Tibial artery (tissue), 4 donors: ENCODE results near the gene TBCD.

Experiments
- DNase-seq, 2 donors: peaks; one replicate each; pipeline ENCODE4 v3.0.0-alpha.2; 2019
- H3K27ac ChIP-seq, 2 donors: fragments of 200-600 bp; sonication (generic) in 1 of 2; 1 replicate in 1 of 2; 2 replicates in 1 of 2; pipeline ENCODE4 v1.5.1; 2018 to 2019; ENCODE audit warnings: mild to moderate bottlenecking in 1 of 2
- H3K27me3 ChIP-seq, 2 donors: fragments of 200-600 bp; sonication (generic) in 1 of 2; one replicate each; pipeline versions ENCODE4 v1.5.1 to v1.6.0; 2016 to 2019
- H3K36me3 ChIP-seq, 3 donors: fragments of 200-600 bp; sonication (generic) in 2 of 3; one replicate each; pipeline ENCODE4 v1.5.1; 2016 to 2019; ENCODE audit warnings: mild to moderate bottlenecking in 2 of 3
- H3K4me1 ChIP-seq, 4 donors: fragments of 200-600 bp; sonication (generic) in 2 of 4; 1 replicate in 3 of 4; 2 replicates in 1 of 4; pipeline ENCODE4 v1.5.1; 2016 to 2019
- H3K4me3 ChIP-seq, 2 donors: fragments of 200-600 bp; sonication (generic) in 1 of 2; 1 replicate in 1 of 2; 2 replicates in 1 of 2; pipeline ENCODE4 v1.5.1; 2018 to 2019; ENCODE audit warnings: mild to moderate bottlenecking in 2 of 2
- H3K9me3 ChIP-seq, 3 donors: fragments of 200-600 bp; sonication (generic) in 1 of 3; one replicate each; pipeline ENCODE4 v1.5.1; 2016 to 2019
- intact Hi-C: fragments of 100-400 bp; cut with DNase I; formaldehyde crosslinking; loops from one replicate; pipeline ENCODE4 v1.15.0; 2023; ENCODE audit warnings: low total_unique reads
- TF ChIP-seq, protein P1 (sequence below), 2 experiments: fragments of 200-600 bp in 1 of 2; fragments of 450-650 bp in 1 of 2; IDR thresholded peaks; one replicate each; pipeline ENCODE4 v1.5.1; 2017 to 2019; ENCODE audit warnings: antibody characterized with exemption in 2 of 2, mild to moderate bottlenecking in 1 of 2, moderate library complexity in 1 of 2

TBCD gene

DNA sequence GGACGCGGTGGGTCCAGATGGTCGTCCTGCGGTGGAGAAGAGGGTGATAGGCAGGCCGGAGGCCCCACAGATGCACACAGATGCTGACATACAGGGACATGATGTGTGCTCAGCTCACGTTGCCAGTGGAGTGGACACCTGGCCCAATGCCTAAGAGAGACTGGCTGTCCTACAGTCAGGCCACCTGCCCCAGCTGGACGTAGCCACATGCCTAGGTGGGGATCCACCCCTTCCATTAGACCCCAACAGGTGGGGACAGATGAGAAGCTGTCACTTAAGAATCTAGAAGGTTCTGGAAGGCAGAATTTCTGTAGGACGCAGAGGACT is 205.6 kb downstream of the TBCD start:
- intact Hi-C loops, result no loop called here
- H3K9me3 ChIP-seq, result peaks cover 0 to 20% (median 0%) of the 10 kb centered on the region in 3 donors
- no peak for DNase-seq
- peaks cover 0 to 6% (median 0%) of the 10 kb centered on the region in 3 donors for H3K36me3 ChIP-seq
- no peaks in the 10 kb centered on the region for H3K4me1 ChIP-seq
- TF ChIP-seq, protein P1, sequence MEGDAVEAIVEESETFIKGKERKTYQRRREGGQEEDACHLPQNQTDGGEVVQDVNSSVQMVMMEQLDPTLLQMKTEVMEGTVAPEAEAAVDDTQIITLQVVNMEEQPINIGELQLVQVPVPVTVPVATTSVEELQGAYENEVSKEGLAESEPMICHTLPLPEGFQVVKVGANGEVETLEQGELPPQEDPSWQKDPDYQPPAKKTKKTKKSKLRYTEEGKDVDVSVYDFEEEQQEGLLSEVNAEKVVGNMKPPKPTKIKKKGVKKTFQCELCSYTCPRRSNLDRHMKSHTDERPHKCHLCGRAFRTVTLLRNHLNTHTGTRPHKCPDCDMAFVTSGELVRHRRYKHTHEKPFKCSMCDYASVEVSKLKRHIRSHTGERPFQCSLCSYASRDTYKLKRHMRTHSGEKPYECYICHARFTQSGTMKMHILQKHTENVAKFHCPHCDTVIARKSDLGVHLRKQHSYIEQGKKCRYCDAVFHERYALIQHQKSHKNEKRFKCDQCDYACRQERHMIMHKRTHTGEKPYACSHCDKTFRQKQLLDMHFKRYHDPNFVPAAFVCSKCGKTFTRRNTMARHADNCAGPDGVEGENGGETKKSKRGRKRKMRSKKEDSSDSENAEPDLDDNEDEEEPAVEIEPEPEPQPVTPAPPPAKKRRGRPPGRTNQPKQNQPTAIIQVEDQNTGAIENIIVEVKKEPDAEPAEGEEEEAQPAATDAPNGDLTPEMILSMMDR (IDR thresholded peaks at IDR 0.05), result no peak
- H3K27me3 ChIP-seq, result no peaks in the 10 kb centered on the region
- no peak overlapping the region for H3K4me3 ChIP-seq
- no peak overlapping the region for H3K27ac ChIP-seq

DNA sequence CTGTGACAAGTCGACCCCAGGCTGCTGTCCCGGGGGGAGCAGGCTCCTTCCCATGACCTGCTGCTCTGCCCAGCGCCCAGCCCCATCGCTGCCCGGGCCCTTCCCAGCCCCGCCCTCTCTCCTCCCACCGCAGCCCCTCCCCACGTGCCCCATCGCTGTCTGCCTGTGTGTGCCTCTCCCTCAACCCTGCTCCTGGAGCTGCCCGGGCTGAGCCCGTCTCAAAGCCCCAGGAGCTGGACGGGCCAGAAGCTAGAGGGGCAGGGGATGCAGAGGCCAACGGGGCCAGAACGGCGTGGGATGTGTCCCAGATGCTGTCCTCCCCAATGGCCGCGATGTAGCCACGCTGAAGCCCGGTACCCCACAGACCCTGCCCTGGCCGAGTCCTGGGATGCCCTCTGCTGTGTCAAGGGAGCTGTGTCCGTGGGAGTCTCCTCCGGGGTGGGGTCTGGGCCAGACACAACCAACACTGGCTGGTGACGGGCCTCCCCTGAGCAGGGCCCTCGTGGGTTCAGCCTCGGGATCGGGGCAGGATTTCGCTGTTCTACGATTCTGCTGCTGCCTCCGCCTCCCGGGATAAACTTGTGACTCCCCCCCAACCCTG is 206.2 kb downstream of the TBCD start:
- intact Hi-C loops, result no loop called here
- no peak for DNase-seq
- H3K27ac ChIP-seq, result no peak overlapping the region
- no peak overlapping the region for H3K4me3 ChIP-seq
- H3K27me3 ChIP-seq, result no peaks in the 10 kb centered on the region
- H3K4me1 ChIP-seq, result peaks cover 0 to 4% (median 3%) of the 10 kb centered on the region in 4 donors
- peaks cover 0 to 15% (median 0%) of the 10 kb centered on the region in 3 donors for H3K9me3 ChIP-seq
- H3K36me3 ChIP-seq, result peaks cover 0 to 6% (median 0%) of the 10 kb centered on the region in 3 donors
- TF ChIP-seq, protein P1 (IDR thresholded peaks at IDR 0.05), result no peak

GRCh38 chr17:82959242-82959930 is 207.5 kb downstream of the TBCD start:
- no peaks in the 10 kb centered on the region for H3K27me3 ChIP-seq
- no peak overlapping the region for H3K4me3 ChIP-seq
- DNase-seq, result peak in 1 of 2 donors; percentile 48
- H3K36me3 ChIP-seq, result peaks cover 0 to 6% (median 0%) of the 10 kb centered on the region in 3 donors
- TF ChIP-seq, protein P1 (IDR thresholded peaks at IDR 0.05), result no peak
- H3K27ac ChIP-seq, result no peak overlapping the region
- intact Hi-C loops, result no loop called here
- H3K9me3 ChIP-seq, result peaks cover 0 to 2% (median 0%) of the 10 kb centered on the region in 3 donors
- H3K4me1 ChIP-seq, result peaks cover 0 to 11% (median 9%) of the 10 kb centered on the region in 4 donors

- peak in 1 of 2 donors; percentile 63 for DNase-seq
- H3K36me3 ChIP-seq, result peaks cover 0 to 6% (median 0%) of the 10 kb centered on the region in 3 donors
- H3K9me3 ChIP-seq, result no peaks in the 10 kb centered on the region
- intact Hi-C loops, result loop anchor here (5.0 to 10.0 kb wide), 2 partner anchors 85 to 178 kb away; no protein-coding TSS in a partner anchor
- H3K4me1 ChIP-seq, result peaks cover 0 to 11% (median 9%) of the 10 kb centered on the region in 4 donors
- no peaks in the 10 kb centered on the region for H3K27me3 ChIP-seq
- no peak overlapping the region for H3K4me3 ChIP-seq
- TF ChIP-seq, protein P1 (IDR thresholded peaks at IDR 0.05), result no peak
- no peak overlapping the region for H3K27ac ChIP-seq
Measured at GRCh38 chr17:82959990-82960418, 208.1 kb downstream of the TBCD start.

DNA sequence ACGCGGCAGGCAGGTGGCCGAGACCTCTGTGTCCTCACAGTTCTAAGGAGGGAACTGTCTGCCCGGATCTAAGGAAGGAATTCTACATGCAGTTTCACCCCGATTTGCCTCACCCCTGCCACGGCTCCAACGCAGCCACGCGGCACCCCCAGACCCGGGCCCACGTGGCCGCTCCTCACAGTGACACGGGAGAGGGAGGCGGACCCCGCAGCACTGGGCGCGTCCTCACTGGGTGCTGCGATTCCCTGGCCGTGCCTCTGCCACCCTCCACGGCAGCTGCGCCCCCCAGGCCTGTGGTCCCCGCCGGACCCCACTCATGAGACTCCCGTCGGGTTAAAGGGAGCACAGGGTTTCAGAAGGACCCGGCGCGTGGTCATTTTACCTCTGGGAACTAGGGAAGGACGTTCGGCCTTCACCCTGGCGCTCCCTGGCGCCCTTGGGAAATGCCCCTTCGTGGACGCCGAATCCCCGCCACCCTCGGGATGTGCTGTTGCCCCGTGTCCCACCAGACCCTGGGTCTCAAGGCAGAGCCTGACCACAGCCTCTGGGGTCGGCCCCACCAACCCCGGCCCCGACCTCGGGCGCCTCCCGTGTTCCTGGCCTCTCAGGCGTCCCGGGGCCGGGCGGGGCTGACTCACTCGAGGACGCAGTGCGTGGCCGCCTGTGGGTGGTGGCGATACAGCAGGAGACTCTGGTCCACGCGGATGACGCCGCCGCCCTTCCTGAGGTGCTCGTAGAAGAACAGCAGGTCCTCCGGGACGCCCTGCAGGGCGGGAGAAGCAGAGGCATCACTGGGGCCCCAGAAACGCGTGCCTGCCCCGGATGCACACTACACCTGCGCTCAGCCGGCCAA is 208.8 kb downstream of the TBCD start:
- peaks cover 0 to 11% (median 9%) of the 10 kb centered on the region in 4 donors for H3K4me1 ChIP-seq
- H3K36me3 ChIP-seq, result peaks cover 0 to 6% (median 0%) of the 10 kb centered on the region in 3 donors
- H3K9me3 ChIP-seq, result no peaks in the 10 kb centered on the region
- no peak overlapping the region for H3K27ac ChIP-seq
- TF ChIP-seq, protein P1 (IDR thresholded peaks at IDR 0.05), result no peak
- H3K4me3 ChIP-seq, result no peak overlapping the region
- no peaks in the 10 kb centered on the region for H3K27me3 ChIP-seq
- intact Hi-C loops, result loop anchor here (5.0 to 10.0 kb wide), 2 partner anchors 84 to 178 kb away; no protein-coding TSS in a partner anchor
- peak in 1 of 2 donors; percentile 63 for DNase-seq
